Measurements from ENCODE around the gene TFAP2C.

DNA sequence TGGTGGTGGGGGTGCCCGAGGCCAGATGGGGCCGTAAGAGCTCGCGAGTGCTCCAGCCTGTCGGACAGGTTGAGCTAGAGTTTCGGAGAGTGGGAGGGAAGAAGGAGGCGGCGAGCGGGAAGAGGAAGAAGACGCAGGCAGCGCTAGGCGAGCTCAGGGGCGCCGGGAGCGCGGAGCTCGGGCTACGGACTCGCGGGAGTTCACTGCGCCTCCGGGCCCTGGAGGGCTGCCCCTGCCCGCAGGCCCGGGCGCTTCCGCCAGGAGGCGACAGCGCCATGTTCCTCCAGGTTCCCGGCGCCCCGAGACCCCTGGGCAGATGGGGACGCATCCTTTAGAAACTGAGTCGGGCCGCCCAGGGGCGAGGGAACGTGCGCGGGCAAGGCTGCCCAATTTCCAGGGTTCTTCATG is 984 bp downstream of the TFAP2C start:
- TF ChIP-seq, protein P1, sequence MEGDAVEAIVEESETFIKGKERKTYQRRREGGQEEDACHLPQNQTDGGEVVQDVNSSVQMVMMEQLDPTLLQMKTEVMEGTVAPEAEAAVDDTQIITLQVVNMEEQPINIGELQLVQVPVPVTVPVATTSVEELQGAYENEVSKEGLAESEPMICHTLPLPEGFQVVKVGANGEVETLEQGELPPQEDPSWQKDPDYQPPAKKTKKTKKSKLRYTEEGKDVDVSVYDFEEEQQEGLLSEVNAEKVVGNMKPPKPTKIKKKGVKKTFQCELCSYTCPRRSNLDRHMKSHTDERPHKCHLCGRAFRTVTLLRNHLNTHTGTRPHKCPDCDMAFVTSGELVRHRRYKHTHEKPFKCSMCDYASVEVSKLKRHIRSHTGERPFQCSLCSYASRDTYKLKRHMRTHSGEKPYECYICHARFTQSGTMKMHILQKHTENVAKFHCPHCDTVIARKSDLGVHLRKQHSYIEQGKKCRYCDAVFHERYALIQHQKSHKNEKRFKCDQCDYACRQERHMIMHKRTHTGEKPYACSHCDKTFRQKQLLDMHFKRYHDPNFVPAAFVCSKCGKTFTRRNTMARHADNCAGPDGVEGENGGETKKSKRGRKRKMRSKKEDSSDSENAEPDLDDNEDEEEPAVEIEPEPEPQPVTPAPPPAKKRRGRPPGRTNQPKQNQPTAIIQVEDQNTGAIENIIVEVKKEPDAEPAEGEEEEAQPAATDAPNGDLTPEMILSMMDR (IDR thresholded peaks at IDR 0.05): peak in 5 of 6 experiments; percentile 19 to 45 (median 37)
- peak in 1 of 2 donors; percentile 12 for TF ChIP-seq POLR2A (IDR thresholded peaks at IDR 0.05)
